Measurements from ENCODE around the gene CLP1.
"Not testable (repeated sequence)": the region's sequence is repeated elsewhere in the genome, so short reads cannot be mapped to it uniquely, and the experiment has no call there.

The CLP1 gene

GRCh38 chr11:57698843-57699365 is 41.3 kb downstream of the CLP1 start:
- H3K27ac ChIP-seq, result no peak overlapping the region
- peaks cover 83% of the 10 kb centered on the region for H3K36me3 ChIP-seq (replicated peaks)
- TF ChIP-seq CTCF (IDR thresholded peaks at IDR 0.05; ENCODE audit: low read depth, low read length, missing control alignments), result no peak
- H3K4me3 ChIP-seq (ENCODE audit: low read depth, low read length), result no peak overlapping the region
- in situ Hi-C loops (cut with HindIII; ENCODE audit: low pct_ligation_motif_present, low sequenced_read_pairs), result no loop called here
- no peaks in the 10 kb centered on the region for H3K27me3 ChIP-seq (replicated peaks)
- no peak for DNase-seq

DNA sequence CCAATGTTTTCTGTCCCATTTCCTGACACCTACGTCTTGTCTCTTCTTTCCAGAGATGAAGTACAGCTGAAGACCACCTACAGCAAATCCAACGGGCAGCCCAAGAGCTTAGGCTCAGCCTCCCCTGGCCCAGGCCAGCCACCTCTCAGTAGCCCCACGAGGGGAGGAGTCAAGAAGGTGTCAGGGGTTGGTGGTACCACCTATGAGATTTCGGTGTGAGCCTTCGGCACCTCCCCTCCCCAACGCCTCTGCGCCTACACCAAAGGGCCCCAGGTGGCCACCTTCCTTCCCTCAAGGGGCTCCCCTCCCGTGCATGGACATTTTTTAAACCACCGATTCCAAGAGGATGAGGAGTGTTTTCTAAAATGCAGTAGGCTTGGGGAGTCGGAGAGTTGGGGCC is 42.3 kb downstream of the CLP1 start:
- H3K4me3 ChIP-seq (ENCODE audit: low read depth, low read length), result no peak overlapping the region
- peaks cover 81% of the 10 kb centered on the region for H3K36me3 ChIP-seq (replicated peaks)
- TF ChIP-seq CTCF (IDR thresholded peaks at IDR 0.05; ENCODE audit: low read depth, low read length, missing control alignments), result no peak
- no peak for DNase-seq
- in situ Hi-C loops (cut with HindIII; ENCODE audit: low pct_ligation_motif_present, low sequenced_read_pairs), result no loop called here
- H3K27ac ChIP-seq, result no peak overlapping the region
- H3K27me3 ChIP-seq (replicated peaks), result no peaks in the 10 kb centered on the region

- Histone ChIP-seq H3K36me3 (replicated peaks) (peaks cover 80% of the 10 kb centered on the region), H3K27me3 (replicated peaks) (no peaks in the 10 kb centered on the region), H3K27ac (no peak overlapping the region), H3K4me3 (ENCODE audit: low read depth, low read length) (no peak overlapping the region)
- peak; percentile 5 for TF ChIP-seq CTCF (IDR thresholded peaks at IDR 0.05; ENCODE audit: low read depth, low read length, missing control alignments)
- in situ Hi-C loops (cut with HindIII; ENCODE audit: low pct_ligation_motif_present, low sequenced_read_pairs), result no loop called here
- DNase-seq, result no peak
Observed at GRCh38 chr11:57700425-57700824, 42.9 kb downstream of the CLP1 start.

GRCh38 chr11:57703341-57703740 is 45.8 kb downstream of the CLP1 start:
- no peaks in the 10 kb centered on the region for H3K27me3 ChIP-seq (replicated peaks)
- in situ Hi-C loops (cut with HindIII; ENCODE audit: low pct_ligation_motif_present, low sequenced_read_pairs), result no loop called here
- H3K27ac ChIP-seq, result no peak overlapping the region
- no peak for DNase-seq
- H3K36me3 ChIP-seq (replicated peaks), result peaks cover 60% of the 10 kb centered on the region
- H3K4me3 ChIP-seq (ENCODE audit: low read depth, low read length), result no peak overlapping the region
- TF ChIP-seq CTCF (IDR thresholded peaks at IDR 0.05; ENCODE audit: low read depth, low read length, missing control alignments), result no peak

DNA sequence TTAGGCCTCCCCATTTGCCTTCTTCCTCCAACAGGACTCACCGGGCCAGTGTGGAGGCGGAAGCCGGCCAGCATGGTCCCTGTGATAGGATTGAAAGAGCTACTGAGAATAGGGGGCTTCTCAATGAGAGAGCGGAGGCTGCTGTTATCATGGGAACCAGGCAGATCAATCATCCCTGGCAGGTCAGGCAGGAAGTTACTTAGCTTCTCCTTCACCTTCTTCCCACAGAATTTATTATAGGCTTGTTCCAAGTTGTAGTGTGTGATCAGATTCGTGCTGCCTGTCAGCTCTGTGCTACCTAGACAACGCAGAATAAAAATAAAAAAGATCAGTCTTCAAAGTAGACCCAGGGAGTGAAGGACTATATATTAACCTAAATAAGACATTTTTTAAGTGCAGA is 47.4 kb downstream of the CLP1 start:
- Histone ChIP-seq H3K36me3 (replicated peaks) (peaks cover 44% of the 10 kb centered on the region), H3K27me3 (replicated peaks) (no peaks in the 10 kb centered on the region), H3K27ac (no peak overlapping the region), H3K4me3 (ENCODE audit: low read depth, low read length) (no peak overlapping the region)
- no peak for DNase-seq
- no peak for TF ChIP-seq CTCF (IDR thresholded peaks at IDR 0.05; ENCODE audit: low read depth, low read length, missing control alignments)
- in situ Hi-C loops (cut with HindIII; ENCODE audit: low pct_ligation_motif_present, low sequenced_read_pairs), result no loop called here

GRCh38 chr11:57705432-57705831 is 47.9 kb downstream of the CLP1 start:
- H3K27me3 ChIP-seq (replicated peaks); H3K27ac ChIP-seq; DNase-seq; in situ Hi-C loops (cut with HindIII; ENCODE audit: low pct_ligation_motif_present, low sequenced_read_pairs); H3K4me3 ChIP-seq (ENCODE audit: low read depth, low read length): not testable (repeated sequence)
- peaks cover 41% of the 10 kb centered on the region for H3K36me3 ChIP-seq (replicated peaks)
